HEK293 (cell line): ENCODE data around the gene MYOG.

Source experiments
- ZBTB8A ChIP-seq: fragments of 450-650 bp; formaldehyde crosslinking; IDR thresholded peaks from 2 replicates; pipeline ENCODE4 v1.5.1; 2016; ENCODE audit warnings: missing biosample characterization, missing genetic modification characterization
- ZNF140 ChIP-seq: fragments of 450-650 bp; formaldehyde crosslinking; IDR thresholded peaks from 2 replicates; pipeline ENCODE4 v1.5.1; 2016; ENCODE audit warnings: missing biosample characterization, missing genetic modification characterization
- ZNF23 ChIP-seq: fragments of 450-650 bp; formaldehyde crosslinking; IDR thresholded peaks from 2 replicates; pipeline ENCODE4 v1.5.1; 2016; ENCODE audit warnings: missing biosample characterization, missing genetic modification characterization, borderline replicate concordance
- ZNF513 ChIP-seq: fragments of 450-650 bp; IDR thresholded peaks from 2 replicates; pipeline ENCODE4 v1.5.1; 2018; ENCODE audit warnings: missing biosample characterization, missing genetic modification characterization
- TF ChIP-seq, protein P1 (sequence below): fragments of 450-650 bp; formaldehyde crosslinking; IDR thresholded peaks from 2 replicates; pipeline ENCODE4 v1.5.1; 2016; ENCODE audit warnings: missing biosample characterization, missing genetic modification characterization
- TF ChIP-seq, protein P2 (sequence below): fragments of 450-650 bp; formaldehyde crosslinking; IDR thresholded peaks from 2 replicates; pipeline ENCODE4 v1.5.1; 2016; ENCODE audit warnings: missing biosample characterization, missing genetic modification characterization, low read depth

- TF ChIP-seq, protein P1, sequence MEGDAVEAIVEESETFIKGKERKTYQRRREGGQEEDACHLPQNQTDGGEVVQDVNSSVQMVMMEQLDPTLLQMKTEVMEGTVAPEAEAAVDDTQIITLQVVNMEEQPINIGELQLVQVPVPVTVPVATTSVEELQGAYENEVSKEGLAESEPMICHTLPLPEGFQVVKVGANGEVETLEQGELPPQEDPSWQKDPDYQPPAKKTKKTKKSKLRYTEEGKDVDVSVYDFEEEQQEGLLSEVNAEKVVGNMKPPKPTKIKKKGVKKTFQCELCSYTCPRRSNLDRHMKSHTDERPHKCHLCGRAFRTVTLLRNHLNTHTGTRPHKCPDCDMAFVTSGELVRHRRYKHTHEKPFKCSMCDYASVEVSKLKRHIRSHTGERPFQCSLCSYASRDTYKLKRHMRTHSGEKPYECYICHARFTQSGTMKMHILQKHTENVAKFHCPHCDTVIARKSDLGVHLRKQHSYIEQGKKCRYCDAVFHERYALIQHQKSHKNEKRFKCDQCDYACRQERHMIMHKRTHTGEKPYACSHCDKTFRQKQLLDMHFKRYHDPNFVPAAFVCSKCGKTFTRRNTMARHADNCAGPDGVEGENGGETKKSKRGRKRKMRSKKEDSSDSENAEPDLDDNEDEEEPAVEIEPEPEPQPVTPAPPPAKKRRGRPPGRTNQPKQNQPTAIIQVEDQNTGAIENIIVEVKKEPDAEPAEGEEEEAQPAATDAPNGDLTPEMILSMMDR (tag by site-specific recombination), result no peak
- TF ChIP-seq, protein P2, sequence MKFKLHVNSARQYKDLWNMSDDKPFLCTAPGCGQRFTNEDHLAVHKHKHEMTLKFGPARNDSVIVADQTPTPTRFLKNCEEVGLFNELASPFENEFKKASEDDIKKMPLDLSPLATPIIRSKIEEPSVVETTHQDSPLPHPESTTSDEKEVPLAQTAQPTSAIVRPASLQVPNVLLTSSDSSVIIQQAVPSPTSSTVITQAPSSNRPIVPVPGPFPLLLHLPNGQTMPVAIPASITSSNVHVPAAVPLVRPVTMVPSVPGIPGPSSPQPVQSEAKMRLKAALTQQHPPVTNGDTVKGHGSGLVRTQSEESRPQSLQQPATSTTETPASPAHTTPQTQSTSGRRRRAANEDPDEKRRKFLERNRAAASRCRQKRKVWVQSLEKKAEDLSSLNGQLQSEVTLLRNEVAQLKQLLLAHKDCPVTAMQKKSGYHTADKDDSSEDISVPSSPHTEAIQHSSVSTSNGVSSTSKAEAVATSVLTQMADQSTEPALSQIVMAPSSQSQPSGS, result no peak
- TF ChIP-seq ZNF23 (tag by site-specific recombination) (no peak), ZNF513 (tag by site-specific recombination) (no peak), ZBTB8A (no peak), ZNF140 (no peak)
These were observed 41.1 kb downstream of the MYOG start for GRCh38 chr1:203044546-203045250.
